Testis (tissue), 2 donors: Measurements from ENCODE around the gene GFPT1.

ENCODE experiments used
- POLR2A ChIP-seq: fragments of 450-650 bp; IDR thresholded peaks from one replicate; pipeline ENCODE4 v1.6.1; 2017; ENCODE audit warnings: antibody characterized with exemption, mild to moderate bottlenecking, moderate library complexity
- TF ChIP-seq, protein P1 (sequence below), 3 experiments: fragments of 450-650 bp in 2 of 3; fragments of 200-600 bp in 1 of 3; sonication (generic) in 1 of 3; IDR thresholded peaks; one replicate each; pipeline ENCODE4 v1.5.1; 2016 to 2019; ENCODE audit warnings: antibody characterized with exemption in 3 of 3, mild to moderate bottlenecking in 2 of 3, moderate library complexity in 1 of 3

DNA sequence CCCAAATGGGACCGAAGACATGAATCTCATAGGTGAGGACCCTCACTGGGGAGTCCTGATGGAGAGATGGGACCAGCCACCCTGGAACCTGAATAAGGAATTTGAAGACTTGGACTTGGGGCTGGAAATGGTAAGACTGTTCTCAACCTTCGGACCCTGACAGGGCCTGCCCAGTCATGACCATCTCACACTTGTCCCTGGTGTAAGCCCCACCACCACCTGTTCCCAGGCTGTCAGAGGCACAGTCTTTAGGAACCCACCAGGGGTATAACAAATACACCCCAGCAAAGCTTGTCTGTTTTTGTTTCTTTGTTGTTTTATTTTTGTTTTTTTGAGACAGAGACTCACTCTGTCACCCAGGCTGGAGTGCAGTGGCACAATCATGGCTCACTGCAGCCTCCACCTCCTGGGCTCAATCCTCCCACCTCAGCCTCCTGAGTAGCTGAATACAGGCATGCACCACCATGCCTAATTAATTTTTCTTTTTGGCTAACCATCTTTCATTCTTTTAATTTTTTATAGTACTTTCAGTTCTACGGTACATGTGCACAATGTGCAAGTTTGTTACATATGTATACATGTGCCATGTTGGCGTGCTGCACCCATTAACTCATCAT, 106.1 kb downstream of the GFPT1 start:
- TF ChIP-seq, protein P1, sequence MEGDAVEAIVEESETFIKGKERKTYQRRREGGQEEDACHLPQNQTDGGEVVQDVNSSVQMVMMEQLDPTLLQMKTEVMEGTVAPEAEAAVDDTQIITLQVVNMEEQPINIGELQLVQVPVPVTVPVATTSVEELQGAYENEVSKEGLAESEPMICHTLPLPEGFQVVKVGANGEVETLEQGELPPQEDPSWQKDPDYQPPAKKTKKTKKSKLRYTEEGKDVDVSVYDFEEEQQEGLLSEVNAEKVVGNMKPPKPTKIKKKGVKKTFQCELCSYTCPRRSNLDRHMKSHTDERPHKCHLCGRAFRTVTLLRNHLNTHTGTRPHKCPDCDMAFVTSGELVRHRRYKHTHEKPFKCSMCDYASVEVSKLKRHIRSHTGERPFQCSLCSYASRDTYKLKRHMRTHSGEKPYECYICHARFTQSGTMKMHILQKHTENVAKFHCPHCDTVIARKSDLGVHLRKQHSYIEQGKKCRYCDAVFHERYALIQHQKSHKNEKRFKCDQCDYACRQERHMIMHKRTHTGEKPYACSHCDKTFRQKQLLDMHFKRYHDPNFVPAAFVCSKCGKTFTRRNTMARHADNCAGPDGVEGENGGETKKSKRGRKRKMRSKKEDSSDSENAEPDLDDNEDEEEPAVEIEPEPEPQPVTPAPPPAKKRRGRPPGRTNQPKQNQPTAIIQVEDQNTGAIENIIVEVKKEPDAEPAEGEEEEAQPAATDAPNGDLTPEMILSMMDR (IDR thresholded peaks at IDR 0.05) = no peak
- no peak for TF ChIP-seq POLR2A
